HEK293T (cell line): ENCODE results near the gene SYT15.

ENCODE experiments used
- CTCF ChIA-PET: fragments of 350-600 bp; formaldehyde crosslinking; extraction: SDS; loops from one replicate; lab custom pipeline; 2021; ENCODE audit warnings: antibody characterized with exemption, inconsistent platforms; lab: Yijun Ruan, JAX
- POLR2A ChIA-PET: fragments of 350-600 bp; formaldehyde crosslinking; extraction: SDS; loops from one replicate; lab custom pipeline; 2020; ENCODE audit warnings: antibody characterized with exemption, inconsistent platforms; lab: Yijun Ruan, JAX
- DNase-seq: peaks from one replicate; pipeline ENCODE4 v3.0.0; 2012; ENCODE audit warnings: mixed read lengths; ENCODE audit errors: extremely low spot score
- ARNT ChIP-seq: fragments of 450-650 bp; IDR thresholded peaks from 2 replicates; pipeline ENCODE4 v1.6.1; 2017; ENCODE audit warnings: mild to moderate bottlenecking
- BHLHE40 ChIP-seq: fragments of 450-650 bp; IDR thresholded peaks from 2 replicates; pipeline ENCODE4 v1.6.1; 2016; ENCODE audit warnings: mild to moderate bottlenecking, moderate library complexity, borderline replicate concordance
- CTBP1 ChIP-seq: fragments of 450-650 bp; IDR thresholded peaks from 2 replicates; pipeline ENCODE4 v1.6.1; 2016; ENCODE audit warnings: borderline replicate concordance
- ELF4 ChIP-seq: fragments of 450-650 bp; IDR thresholded peaks from 2 replicates; pipeline ENCODE4 v1.6.1; 2017; ENCODE audit warnings: antibody characterized with exemption
- FOXA1 ChIP-seq: fragments of 450-650 bp; IDR thresholded peaks from 2 replicates; pipeline ENCODE4 v1.6.1; 2016; ENCODE audit warnings: mild to moderate bottlenecking
- FOXK2 ChIP-seq: fragments of 450-650 bp; IDR thresholded peaks from 2 replicates; pipeline ENCODE4 v1.6.1; 2016; ENCODE audit warnings: mild to moderate bottlenecking
- FOXM1 ChIP-seq: fragments of 450-650 bp; IDR thresholded peaks from 2 replicates; pipeline ENCODE4 v1.6.1; 2017; ENCODE audit warnings: mild to moderate bottlenecking, borderline replicate concordance
- HDGF ChIP-seq: fragments of 450-650 bp; IDR thresholded peaks from 2 replicates; pipeline ENCODE4 v1.6.1; 2017; ENCODE audit warnings: antibody characterized with exemption, borderline replicate concordance
- L3MBTL2 ChIP-seq: fragments of 450-650 bp; conservative IDR thresholded peaks from 2 replicates; pipeline ENCODE4 v1.6.1; 2016; ENCODE audit warnings: mild to moderate bottlenecking
- LEF1 ChIP-seq: fragments of 450-650 bp; IDR thresholded peaks from 2 replicates; pipeline ENCODE4 v1.6.1; 2017; ENCODE audit warnings: mild to moderate bottlenecking, borderline replicate concordance
- PKNOX1 ChIP-seq: fragments of 450-650 bp; IDR thresholded peaks from 2 replicates; pipeline ENCODE4 v1.6.1; 2016
- SP1 ChIP-seq: fragments of 450-650 bp; IDR thresholded peaks from 2 replicates; pipeline ENCODE4 v1.6.1; 2017
- SUZ12 ChIP-seq: fragments of 450-650 bp; IDR thresholded peaks from 2 replicates; pipeline ENCODE4 v1.6.1; 2016; ENCODE audit warnings: mild to moderate bottlenecking
- TARDBP ChIP-seq: fragments of 450-650 bp; IDR thresholded peaks from 2 replicates; pipeline ENCODE4 v1.6.1; 2016
- ZNF384 ChIP-seq: fragments of 450-650 bp; IDR thresholded peaks from 2 replicates; pipeline ENCODE4 v1.6.1; 2016

The SYT15 gene

DNA sequence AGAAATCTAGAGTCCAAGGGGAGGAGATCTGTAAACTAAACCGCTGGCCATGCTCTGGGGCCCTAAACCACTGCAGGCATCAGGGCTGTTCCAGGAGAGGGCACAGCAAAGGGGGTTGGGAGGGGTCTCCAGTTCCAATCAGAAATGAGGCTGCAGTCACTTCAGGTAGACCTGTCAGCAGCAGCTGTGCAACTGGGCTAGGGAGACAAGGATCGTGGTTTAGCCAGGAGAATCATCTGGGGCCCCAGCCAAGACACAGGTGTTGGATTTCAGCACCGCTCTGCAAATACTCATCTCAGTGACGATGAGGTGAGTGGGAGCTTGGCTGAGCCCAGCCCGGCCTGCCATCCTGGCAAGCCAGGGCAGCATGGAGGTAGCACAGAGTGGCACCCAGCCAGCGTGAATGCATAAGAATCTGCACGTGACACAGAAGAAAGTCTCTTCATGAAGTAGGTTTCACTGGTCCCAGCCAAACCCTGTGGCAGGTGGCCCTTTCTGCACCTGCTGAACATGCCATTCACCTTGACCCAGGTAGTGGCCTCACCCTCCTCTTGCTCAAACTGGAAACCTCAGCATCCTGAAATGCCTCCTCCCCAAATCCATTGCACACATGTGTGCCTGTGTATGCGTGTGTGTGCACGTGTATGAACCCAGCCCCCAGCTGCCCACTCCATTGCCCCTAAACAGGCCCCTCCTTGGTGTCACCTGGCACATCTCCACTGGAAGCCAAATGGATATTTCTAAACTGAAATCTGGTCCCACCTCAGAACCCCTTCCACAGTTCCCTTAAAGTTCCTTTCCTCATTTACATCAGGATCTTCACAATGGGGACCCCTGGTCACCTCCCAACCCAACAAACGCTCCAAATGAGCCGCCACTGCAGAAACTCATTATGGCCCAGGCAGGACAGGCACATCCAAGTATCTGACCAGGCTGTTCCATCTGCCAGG, 32.1 kb upstream of the SYT15 start:
- no peak for TF ChIP-seq L3MBTL2
- TF ChIP-seq PKNOX1: no peak
- TF ChIP-seq BHLHE40: no peak
- no peak for TF ChIP-seq SP1
- no peak for TF ChIP-seq ARNT
- TF ChIP-seq TARDBP: no peak
- no peak for TF ChIP-seq FOXK2
- no peak for TF ChIP-seq SUZ12
- no peak for TF ChIP-seq ELF4
- no peak for TF ChIP-seq LEF1
- CTCF ChIA-PET: no interaction called here
- no peak for DNase-seq
- POLR2A ChIA-PET: no interaction called here

GRCh38 chr10:46547541-46548497, 31.1 kb upstream of the SYT15 start:
- no peak for TF ChIP-seq LEF1
- TF ChIP-seq HDGF: no peak
- TF ChIP-seq SP1: no peak
- no peak for TF ChIP-seq BHLHE40
- TF ChIP-seq FOXM1: no peak
- no peak for TF ChIP-seq PKNOX1
- no peak for TF ChIP-seq ZNF384
- no peak for TF ChIP-seq CTBP1
- POLR2A ChIA-PET: no interaction called here
- DNase-seq: no peak

DNA sequence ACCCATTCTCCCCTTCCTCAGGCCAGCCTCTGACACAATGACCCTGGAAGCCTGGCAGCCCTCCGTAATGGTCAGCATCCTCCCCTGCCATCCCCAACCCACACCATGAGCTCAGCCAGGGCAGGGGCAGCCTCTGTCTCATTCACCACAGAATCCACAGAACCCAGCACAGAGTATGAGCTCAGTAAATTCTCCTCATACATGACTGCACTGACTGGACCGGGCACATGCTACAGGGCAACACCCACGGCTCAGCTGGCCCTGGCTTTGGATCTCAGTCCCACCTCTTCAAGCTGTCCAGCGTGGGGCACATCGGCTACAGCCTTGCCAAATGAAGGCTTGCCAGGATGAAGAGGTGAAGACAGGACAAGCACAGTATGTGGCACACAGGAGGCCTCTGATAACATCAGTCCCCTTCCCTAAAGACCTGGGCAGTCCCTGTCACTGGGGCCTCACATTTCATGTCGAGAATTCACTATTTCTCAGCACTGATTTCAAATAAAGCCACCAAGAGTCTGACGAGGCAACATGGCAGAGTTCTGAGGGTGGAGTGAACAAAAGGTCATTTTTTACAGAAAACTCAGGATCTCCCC, 30.3 kb upstream of the SYT15 start:
- no peak for DNase-seq
- ChIA-PET POLR2A (no interaction called here), CTCF (no interaction called here)
- no peak for TF ChIP-seq SUZ12
- TF ChIP-seq BHLHE40: no peak

More at GRCh38 chr10:46547541-46548497, 31.1 kb upstream of the SYT15 start:
- CTCF ChIA-PET: no interaction called here

DNA sequence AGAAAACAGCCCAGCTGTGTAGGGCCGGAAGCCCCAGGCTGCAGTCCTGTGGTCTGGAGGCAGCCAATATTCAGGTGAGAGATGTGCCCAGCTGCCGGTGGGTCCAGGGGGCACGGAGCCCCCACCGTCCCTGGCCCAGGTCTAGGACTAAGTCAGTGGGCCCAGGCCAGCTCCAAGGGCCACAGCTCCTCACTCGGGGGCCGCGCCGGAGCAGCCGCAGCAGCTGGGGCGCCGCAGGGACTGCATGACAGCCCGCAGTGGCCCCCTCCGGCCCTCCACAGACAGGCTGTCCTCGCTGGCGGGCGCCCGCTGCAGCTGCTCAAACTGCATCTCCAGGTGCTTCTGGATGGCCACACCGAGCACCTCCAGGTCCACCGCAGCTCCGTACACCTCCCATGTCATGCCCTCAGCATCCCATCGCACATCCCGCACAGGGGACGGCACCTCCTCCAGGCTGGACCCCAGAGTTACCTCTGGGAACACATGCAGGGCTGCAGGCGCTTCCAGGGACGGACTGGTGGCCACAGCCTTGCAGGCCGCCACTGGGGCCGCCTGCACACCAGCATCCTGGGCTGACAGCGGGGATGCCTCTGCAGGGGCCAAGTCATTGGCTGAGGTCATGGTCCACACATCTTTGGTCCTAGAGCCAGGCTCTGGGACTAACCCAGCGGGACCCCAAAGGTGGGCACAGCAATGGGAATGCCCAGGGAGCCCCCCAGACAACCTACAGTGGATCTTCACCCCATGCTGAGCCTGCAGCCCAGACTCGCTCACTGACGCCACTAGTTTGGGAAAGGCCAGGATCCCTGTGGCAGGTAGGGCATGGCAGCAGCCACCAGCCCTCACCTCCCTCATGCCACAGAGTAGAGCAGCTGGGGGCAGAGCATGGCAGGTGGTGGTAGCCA, 29.5 kb upstream of the SYT15 start:
- ChIA-PET POLR2A (no interaction called here), CTCF (no interaction called here)
- no peak for DNase-seq
- TF ChIP-seq FOXK2 (no peak), TARDBP (no peak), L3MBTL2 (no peak), ARNT (no peak)

DNA sequence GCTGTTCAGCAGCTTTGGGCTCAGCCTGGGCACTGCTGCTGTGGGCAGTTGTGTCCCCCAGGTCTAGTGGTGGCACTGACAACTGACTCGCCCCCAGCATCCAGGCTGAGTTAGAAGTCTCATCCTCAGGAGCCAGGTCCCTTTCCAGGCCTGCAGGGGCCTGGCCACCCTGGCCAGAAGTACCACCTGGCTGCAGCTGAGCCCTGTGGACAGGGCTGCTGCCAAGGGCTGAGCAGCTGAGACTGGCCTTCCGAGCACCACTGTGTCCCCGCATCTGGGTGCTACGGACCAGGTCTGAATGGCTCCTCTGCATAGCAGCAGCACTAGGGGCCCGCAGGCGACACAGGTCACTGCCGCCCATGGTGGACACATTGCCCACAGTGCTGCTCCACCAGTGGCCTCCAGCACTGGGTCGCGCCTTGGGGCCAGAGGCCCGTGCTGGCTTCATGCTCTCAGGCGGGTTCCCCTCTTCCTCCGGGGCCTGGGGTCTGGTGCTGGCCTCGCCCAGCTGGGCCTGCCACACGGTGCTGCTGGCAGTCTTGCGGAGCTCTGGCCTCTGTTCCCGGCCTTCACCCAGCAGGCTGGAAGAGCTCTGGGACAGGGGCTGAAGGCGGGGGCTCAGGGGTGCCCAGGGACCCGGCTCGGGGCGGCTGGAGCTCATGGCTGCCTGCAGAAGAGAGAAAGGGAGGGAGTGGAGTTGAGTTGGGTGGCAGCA, 28.7 kb upstream of the SYT15 start:
- ChIA-PET CTCF (no interaction called here), POLR2A (no interaction called here)
- DNase-seq: no peak
- no peak for TF ChIP-seq LEF1
- no peak for TF ChIP-seq FOXA1
- no peak for TF ChIP-seq HDGF
- TF ChIP-seq FOXM1: no peak
- TF ChIP-seq L3MBTL2: no peak
- no peak for TF ChIP-seq BHLHE40
